ENCODE data around the gene PBX4. TPM values are rescaled to one million over a fixed set of nuclear protein-coding genes. Genes with fewer than 3 reads are reported as not detected.

Gene PBX4
- total and polyA plus RNA-seq, 2 donors (not counting 1 experiment from before 2014, with no cell fraction given): 11.7 TPM

DNA sequence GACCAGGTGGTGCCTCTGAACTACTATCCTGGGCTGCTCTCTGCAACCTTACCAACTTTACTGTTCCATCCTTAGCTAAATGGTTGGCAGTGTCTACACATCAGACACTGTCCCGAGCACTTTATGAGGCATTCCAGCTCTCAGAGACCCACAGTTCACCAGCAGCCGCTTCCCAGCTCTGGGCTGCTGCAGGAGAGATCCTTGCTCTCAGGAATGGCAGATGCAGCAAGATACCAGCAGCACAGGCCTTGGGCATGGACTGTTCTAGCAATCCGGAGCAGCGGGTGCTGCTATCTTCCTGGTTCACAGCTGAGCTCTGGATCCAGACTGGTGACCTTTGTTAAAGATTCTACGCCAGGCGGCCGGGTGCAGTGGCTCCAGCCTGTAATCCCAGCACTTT lies 12.9 kb upstream of the PBX4 start:
- TF ChIP-seq EZH2 (IDR thresholded peaks at IDR 0.05; ENCODE audit: borderline replicate concordance, insufficient read depth, low read depth, low read length, poor library complexity, severe bottlenecking) (no peak), CTCF (IDR thresholded peaks at IDR 0.05) (no peak)
- H3K36me3 ChIP-seq (replicated peaks in 1 of 2; ENCODE audit: control extremely low read depth in 1 of 2, control insufficient read depth in 1 of 2, extremely low read depth in 1 of 2, insufficient read depth in 2 of 2, low read length in 1 of 2): peaks cover 0 to 53% of the 10 kb centered on the region in 2 experiments

DNA sequence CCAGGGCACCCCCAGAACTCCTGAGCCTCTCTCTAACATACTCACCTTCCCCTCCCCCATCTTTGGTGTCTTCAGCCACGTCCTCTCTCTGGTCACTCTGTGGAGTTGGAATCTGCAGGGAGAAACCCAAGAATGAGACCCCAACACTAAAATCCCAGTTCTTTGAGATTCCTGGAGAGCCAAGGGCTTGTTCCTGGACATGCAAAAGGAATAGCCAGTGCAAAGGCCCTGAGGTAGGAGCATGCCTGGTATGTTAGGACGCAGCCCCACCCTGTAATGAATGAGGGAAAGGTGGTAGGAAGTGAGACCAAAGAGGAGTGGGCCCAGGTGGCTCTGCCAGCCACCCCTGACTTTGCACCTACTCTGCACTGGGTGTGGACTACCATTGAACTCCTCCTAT lies 11.9 kb upstream of the PBX4 start:
- no peak overlapping the region for H3K4me3 Mint-ChIP-seq
- peaks cover 0 to 2% (median 0%) of the 10 kb centered on the region in 3 donors for H3K9me3 ChIP-seq (ENCODE audit: control extremely low read depth in 1 of 3, control insufficient read depth in 2 of 3, insufficient read depth in 1 of 3, low read length in 2 of 3)
- 100% methylated on average over 1 of the region's 2 CpGs for WGBS (ENCODE audit: insufficient coverage)

More for the DNA sequence above, 12.9 kb upstream of the PBX4 start:
- H3K4me3 ChIP-seq (ENCODE audit: control extremely low read depth in 1 of 5, extremely low read depth in 1 of 5, insufficient read depth in 1 of 5, low read depth in 2 of 5, low read length in 4 of 5): no peak overlapping the region
- H4K20me1 ChIP-seq (ENCODE audit: control insufficient read depth, insufficient read depth, low read length, poor library complexity, severe bottlenecking): peaks cover 17% of the 10 kb centered on the region
- POLR2A ChIA-PET: no interaction called here
- Mint-ChIP-seq H3K9me3 (ENCODE audit: insufficient read depth) (no peaks in the 10 kb centered on the region), H3K4me1 (peaks cover 18% of the 10 kb centered on the region), H3K27me3 (no peaks in the 10 kb centered on the region), H3K4me3 (no peak overlapping the region), H3K27ac (no peak overlapping the region)
- H3K27ac ChIP-seq (ENCODE audit: low read length in 2 of 2): no peak overlapping the region
- DNase-seq (peak; percentile 10), ATAC-seq (ENCODE audit: low read depth) (no peak)
- CTCF ChIA-PET: interaction anchor here (1.1 kb wide), 1 partner anchor 30 kb away, joined by 3 read pairs; no protein-coding TSS in a partner anchor
- no peaks in the 10 kb centered on the region for H3K27me3 ChIP-seq (replicated peaks in 1 of 4; ENCODE audit: control extremely low read depth in 1 of 4, control insufficient read depth in 3 of 4, insufficient read depth in 4 of 4, low read length in 3 of 4)
- peaks cover 6% of the 10 kb centered on the region for H3K79me2 ChIP-seq (ENCODE audit: control insufficient read depth, insufficient read depth, low read length)
- H3K4me2 ChIP-seq (replicated peaks; ENCODE audit: low read depth, low read length, poor library complexity, severe bottlenecking): no peak overlapping the region
- H3K9ac ChIP-seq (ENCODE audit: low read length): no peak overlapping the region
- H3K4me1 ChIP-seq (ENCODE audit: control insufficient read depth in 2 of 2, insufficient read depth in 2 of 2, low read length in 2 of 2): peaks cover 7 to 21% of the 10 kb centered on the region in 2 donors
- H3K9me3 ChIP-seq (ENCODE audit: control extremely low read depth in 1 of 3, control insufficient read depth in 2 of 3, insufficient read depth in 1 of 3, low read length in 2 of 3): peaks cover 0 to 2% (median 0%) of the 10 kb centered on the region in 3 donors
- WGBS (ENCODE audit: insufficient coverage): 96% methylated on average over 7 of the region's 7 CpGs
- no peak overlapping the region for H2AFZ ChIP-seq (ENCODE audit: insufficient read depth, low read depth, low read length, poor library complexity, severe bottlenecking)
- intact Hi-C loops (cut with micrococcal nuclease): no loop called here

More for the DNA sequence above, 11.9 kb upstream of the PBX4 start:
- H3K4me2 ChIP-seq (replicated peaks; ENCODE audit: low read depth, low read length, poor library complexity, severe bottlenecking): no peak overlapping the region
- peaks cover 17% of the 10 kb centered on the region for H4K20me1 ChIP-seq (ENCODE audit: control insufficient read depth, insufficient read depth, low read length, poor library complexity, severe bottlenecking)
- H3K4me1 ChIP-seq (ENCODE audit: control insufficient read depth in 2 of 2, insufficient read depth in 2 of 2, low read length in 2 of 2): peaks cover 7 to 21% of the 10 kb centered on the region in 2 donors
- H3K4me1 Mint-ChIP-seq: peaks cover 22% of the 10 kb centered on the region
- no peak overlapping the region for H3K4me3 ChIP-seq (ENCODE audit: control extremely low read depth in 1 of 5, extremely low read depth in 1 of 5, insufficient read depth in 1 of 5, low read depth in 2 of 5, low read length in 4 of 5)
- no peak overlapping the region for H3K27ac ChIP-seq (ENCODE audit: low read length in 2 of 2)
- no peak overlapping the region for H3K9ac ChIP-seq (ENCODE audit: low read length)
- no peak overlapping the region for H2AFZ ChIP-seq (ENCODE audit: insufficient read depth, low read depth, low read length, poor library complexity, severe bottlenecking)
- ChIA-PET POLR2A (no interaction called here), CTCF (no interaction called here)
- ATAC-seq (ENCODE audit: low read depth) (no peak), DNase-seq (peak; percentile 17)
- intact Hi-C loops (cut with micrococcal nuclease): no loop called here
- peaks cover 0 to 46% of the 10 kb centered on the region in 2 experiments for H3K36me3 ChIP-seq (replicated peaks in 1 of 2; ENCODE audit: control extremely low read depth in 1 of 2, control insufficient read depth in 1 of 2, extremely low read depth in 1 of 2, insufficient read depth in 2 of 2, low read length in 1 of 2)
- no peaks in the 10 kb centered on the region for H3K9me3 Mint-ChIP-seq (ENCODE audit: insufficient read depth)
- no peaks in the 10 kb centered on the region for H3K27me3 ChIP-seq (replicated peaks in 1 of 4; ENCODE audit: control extremely low read depth in 1 of 4, control insufficient read depth in 3 of 4, insufficient read depth in 4 of 4, low read length in 3 of 4)
- no peaks in the 10 kb centered on the region for H3K27me3 Mint-ChIP-seq
- TF ChIP-seq CTCF (IDR thresholded peaks at IDR 0.05): no peak
- TF ChIP-seq EZH2 (IDR thresholded peaks at IDR 0.05; ENCODE audit: borderline replicate concordance, insufficient read depth, low read depth, low read length, poor library complexity, severe bottlenecking): no peak
- peak overlapping the region; percentile 53 for H3K27ac Mint-ChIP-seq
- H3K79me2 ChIP-seq (ENCODE audit: control insufficient read depth, insufficient read depth, low read length): peaks cover 6% of the 10 kb centered on the region
